Measurements from ENCODE around the gene PLXDC1. TPM values are rescaled to one million over a fixed set of nuclear protein-coding genes. Genes with fewer than 3 reads are reported as not detected.

The PLXDC1 gene
- total and polyA plus RNA-seq, 2 of the 8 experiments (the other 6 are each of a cell fraction or from before 2014, with no cell fraction given) = 4.1 to 14.6 TPM

DNA sequence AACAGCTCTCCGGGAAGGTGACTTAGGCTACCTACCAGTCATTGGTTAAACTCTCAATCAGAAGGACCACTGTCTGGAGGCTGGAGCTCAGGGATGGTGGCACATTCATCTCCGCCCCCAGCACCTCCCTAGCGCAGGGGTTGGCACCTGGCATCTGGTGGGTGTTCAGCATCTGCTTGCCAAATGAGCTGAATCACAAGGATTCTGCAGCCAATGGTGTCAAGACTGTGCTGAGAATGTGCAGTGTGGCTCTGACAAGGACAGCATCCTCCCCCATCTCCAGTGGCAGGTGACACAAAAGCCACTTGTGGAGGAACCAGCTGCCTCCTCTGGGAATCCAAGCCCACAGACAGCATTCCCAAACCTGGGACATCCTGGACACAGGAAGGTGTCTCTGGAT is 35.2 kb downstream of the PLXDC1 start (continued):
- TF ChIP-seq, protein P1, sequence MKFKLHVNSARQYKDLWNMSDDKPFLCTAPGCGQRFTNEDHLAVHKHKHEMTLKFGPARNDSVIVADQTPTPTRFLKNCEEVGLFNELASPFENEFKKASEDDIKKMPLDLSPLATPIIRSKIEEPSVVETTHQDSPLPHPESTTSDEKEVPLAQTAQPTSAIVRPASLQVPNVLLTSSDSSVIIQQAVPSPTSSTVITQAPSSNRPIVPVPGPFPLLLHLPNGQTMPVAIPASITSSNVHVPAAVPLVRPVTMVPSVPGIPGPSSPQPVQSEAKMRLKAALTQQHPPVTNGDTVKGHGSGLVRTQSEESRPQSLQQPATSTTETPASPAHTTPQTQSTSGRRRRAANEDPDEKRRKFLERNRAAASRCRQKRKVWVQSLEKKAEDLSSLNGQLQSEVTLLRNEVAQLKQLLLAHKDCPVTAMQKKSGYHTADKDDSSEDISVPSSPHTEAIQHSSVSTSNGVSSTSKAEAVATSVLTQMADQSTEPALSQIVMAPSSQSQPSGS (IDR thresholded peaks at IDR 0.05; ENCODE audit: low read length) = no peak

Measured in H1 (cell line).